GM12801 (cell line): ENCODE data around the gene INAVA.

Experiments
- TF ChIP-seq, protein P1 (sequence below): IDR thresholded peaks from one replicate; pipeline ENCODE4 v1.5.1; 2011; ENCODE audit warnings: control low read depth; ENCODE audit not compliant: insufficient read length; ENCODE audit errors: extremely low read depth

The INAVA gene

GRCh38 chr1:200907611-200908097 is 13.0 kb downstream of the INAVA start:
- TF ChIP-seq, protein P1, sequence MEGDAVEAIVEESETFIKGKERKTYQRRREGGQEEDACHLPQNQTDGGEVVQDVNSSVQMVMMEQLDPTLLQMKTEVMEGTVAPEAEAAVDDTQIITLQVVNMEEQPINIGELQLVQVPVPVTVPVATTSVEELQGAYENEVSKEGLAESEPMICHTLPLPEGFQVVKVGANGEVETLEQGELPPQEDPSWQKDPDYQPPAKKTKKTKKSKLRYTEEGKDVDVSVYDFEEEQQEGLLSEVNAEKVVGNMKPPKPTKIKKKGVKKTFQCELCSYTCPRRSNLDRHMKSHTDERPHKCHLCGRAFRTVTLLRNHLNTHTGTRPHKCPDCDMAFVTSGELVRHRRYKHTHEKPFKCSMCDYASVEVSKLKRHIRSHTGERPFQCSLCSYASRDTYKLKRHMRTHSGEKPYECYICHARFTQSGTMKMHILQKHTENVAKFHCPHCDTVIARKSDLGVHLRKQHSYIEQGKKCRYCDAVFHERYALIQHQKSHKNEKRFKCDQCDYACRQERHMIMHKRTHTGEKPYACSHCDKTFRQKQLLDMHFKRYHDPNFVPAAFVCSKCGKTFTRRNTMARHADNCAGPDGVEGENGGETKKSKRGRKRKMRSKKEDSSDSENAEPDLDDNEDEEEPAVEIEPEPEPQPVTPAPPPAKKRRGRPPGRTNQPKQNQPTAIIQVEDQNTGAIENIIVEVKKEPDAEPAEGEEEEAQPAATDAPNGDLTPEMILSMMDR = no peak

DNA sequence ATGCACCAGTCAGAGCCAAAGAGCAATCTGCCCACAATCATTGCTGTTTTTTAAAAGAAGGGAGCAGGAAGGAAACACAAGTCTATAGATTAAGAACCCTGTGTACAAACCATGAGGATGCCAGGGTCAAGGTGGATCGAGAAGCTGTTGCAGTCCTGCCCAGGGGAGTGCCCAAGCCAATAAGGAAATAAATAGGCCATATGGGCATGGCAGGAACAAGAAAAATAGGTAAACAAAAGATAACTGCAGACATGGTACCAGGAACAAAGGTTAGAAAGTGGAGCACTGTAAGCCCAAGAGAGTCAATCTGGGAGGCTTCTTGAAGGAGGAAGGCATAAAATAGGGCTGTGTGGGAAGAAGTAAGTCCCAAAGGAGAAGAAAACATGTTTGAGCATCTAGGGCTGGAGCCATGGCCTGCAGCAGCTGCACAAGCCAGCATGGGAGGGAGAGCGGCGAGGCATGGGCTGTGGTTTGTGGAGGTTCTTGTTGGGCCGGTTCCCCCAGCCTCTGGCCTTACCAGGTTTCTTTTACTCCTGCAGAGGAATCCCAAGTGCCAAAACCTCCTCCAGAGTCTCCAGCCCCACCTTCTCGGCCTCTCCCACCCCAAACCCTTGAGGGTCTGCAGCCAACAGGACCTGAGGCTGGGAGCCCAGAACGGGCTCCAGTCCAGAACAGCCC is 13.6 kb downstream of the INAVA start:
- TF ChIP-seq, protein P1 = no peak

- TF ChIP-seq, protein P1 = no peak
Measured at GRCh38 chr1:200909071-200909470, 14.4 kb downstream of the INAVA start.

DNA sequence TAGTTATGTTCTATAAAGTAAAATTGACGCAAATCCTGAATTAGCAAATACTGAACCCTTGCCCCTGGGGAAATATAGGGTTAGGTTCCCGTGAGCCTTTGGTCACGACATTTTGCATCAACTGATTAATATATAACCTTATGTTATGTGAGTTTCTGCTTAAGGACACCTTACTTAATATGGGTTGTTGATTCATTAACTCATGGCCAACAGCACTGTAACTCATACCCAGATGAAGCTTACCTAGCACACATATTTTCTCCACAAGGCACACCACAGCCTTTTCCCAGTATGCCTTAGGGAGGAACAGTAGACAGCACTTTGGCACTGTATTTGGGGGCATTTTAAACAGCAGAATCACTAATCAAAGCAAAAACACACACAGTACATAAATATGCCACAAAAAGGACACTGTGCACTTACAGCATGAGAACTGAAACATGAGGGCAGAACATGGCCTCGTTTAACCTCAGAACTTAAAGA is 15.1 kb downstream of the INAVA start:
- TF ChIP-seq, protein P1 = no peak

GRCh38 chr1:200911361-200911760 is 16.7 kb downstream of the INAVA start:
- TF ChIP-seq, protein P1 = no peak

DNA sequence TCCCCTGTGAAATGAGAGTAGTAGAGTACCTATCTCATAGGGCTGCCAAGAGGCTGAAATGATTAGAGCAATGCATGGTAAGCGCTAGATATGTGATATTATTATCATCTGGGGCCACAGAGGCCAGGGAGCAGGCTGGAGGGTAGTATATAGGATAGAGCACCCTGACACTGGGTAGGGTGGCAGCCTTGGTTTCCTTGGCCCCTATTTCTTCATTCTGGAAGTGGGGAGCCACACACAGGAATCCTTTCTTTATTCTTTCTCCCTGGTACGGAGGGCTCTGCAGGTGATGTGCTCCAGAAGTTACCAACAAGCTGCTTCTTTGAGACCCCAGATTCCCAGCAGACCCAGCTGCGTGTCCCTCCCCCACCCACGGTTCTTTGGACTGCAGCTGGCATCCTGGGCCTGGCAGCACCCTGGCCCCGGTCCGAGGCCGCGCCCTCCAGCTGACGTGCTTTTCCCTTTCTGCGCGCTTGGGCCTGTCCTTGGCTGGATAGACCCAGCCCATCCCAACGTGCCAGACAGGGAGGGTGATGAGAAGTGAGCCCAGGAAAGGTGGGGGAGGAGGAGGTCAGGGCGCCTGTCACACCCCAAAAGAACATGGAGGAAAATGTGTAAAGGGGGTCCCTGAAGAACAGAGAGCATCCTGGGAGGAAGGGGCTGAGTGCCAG is 18.2 kb downstream of the INAVA start:
- TF ChIP-seq, protein P1 = no peak

- TF ChIP-seq, protein P1 = no peak
Measured at GRCh38 chr1:200916152-200916551, 21.5 kb downstream of the INAVA start.
